HepG2 (cell line): ENCODE measurements around the gene COQ7. TPM values are rescaled to one million over a fixed set of nuclear protein-coding genes. Genes with fewer than 3 reads are reported as not detected.
A peak's percentile ranks its signal among the peaks of the same experiment; 100 is the strongest.

Experiments used
- CEBPB ChIP-seq: IDR thresholded peaks from 2 replicates; pipeline ENCODE4 v1.6.1; 2011; ENCODE audit warnings: low read depth, low read length, improper control_type of control experiment, borderline replicate concordance
- CHD4 ChIP-seq: fragments of 200-600 bp; sonication (generic); IDR thresholded peaks from 2 replicates; pipeline ENCODE4 v1.7.0; 2017; ENCODE audit warnings: mild to moderate bottlenecking, low read length, borderline replicate concordance
- EP300 ChIP-seq, 3 experiments: sonication (generic) in 1 of 3; formaldehyde crosslinking in 1 of 3; IDR thresholded peaks; 2 replicates each; pipeline versions ENCODE4 v1.5.1 to v1.6.1; 2011 to 2020; ENCODE audit warnings: low read depth in 2 of 3, low read length in 2 of 3, borderline replicate concordance in 1 of 3, improper control_type of control experiment in 1 of 3, mild to moderate bottlenecking in 1 of 3, missing genetic modification reagents in 1 of 3, moderate library complexity in 1 of 3
- ERF ChIP-seq: IDR thresholded peaks from 2 replicates; pipeline ENCODE4 v1.6.1; 2018; ENCODE audit warnings: missing biosample characterization, missing genetic modification reagents
- GATAD2A ChIP-seq: IDR thresholded peaks from 2 replicates; pipeline ENCODE4 v1.6.1; 2016
- HOXA9 ChIP-seq: sonication (generic); formaldehyde crosslinking; IDR thresholded peaks from 2 replicates; pipeline ENCODE4 v1.8.1; 2022; ENCODE audit warnings: missing genetic modification reagents, mild to moderate bottlenecking, moderate library complexity, borderline replicate concordance
- IRF2 ChIP-seq: IDR thresholded peaks from 2 replicates; pipeline ENCODE4 v1.6.1; 2018; ENCODE audit warnings: missing genetic modification reagents, missing compliant biosample characterization
- KAT8 ChIP-seq: IDR thresholded peaks from 2 replicates; pipeline ENCODE4 v1.6.1; 2016; ENCODE audit warnings: missing genetic modification reagents, missing compliant biosample characterization
- MED1 ChIP-seq: sonication (generic); formaldehyde crosslinking; IDR thresholded peaks from 2 replicates; pipeline ENCODE4 v1.4.0; 2020; ENCODE audit warnings: missing genetic modification reagents
- MEF2D ChIP-seq: sonication (generic); formaldehyde crosslinking; IDR thresholded peaks from 2 replicates; pipeline ENCODE4 v1.5.1; 2020; ENCODE audit warnings: mild to moderate bottlenecking, missing genetic modification reagents
- NONO ChIP-seq, 2 experiments: fragments of 450-650 bp in 1 of 2; sonication (generic) in 1 of 2; formaldehyde crosslinking in 1 of 2; IDR thresholded peaks in 1 of 2; conservative IDR thresholded peaks in 1 of 2; 2 replicates each; pipeline versions ENCODE4 v1.6.1 to v1.8.0; 2017 to 2022; ENCODE audit warnings: mild to moderate bottlenecking in 1 of 2, missing genetic modification reagents in 1 of 2, moderate library complexity in 1 of 2
- NR2C2 ChIP-seq: sonication (generic); formaldehyde crosslinking; IDR thresholded peaks from 2 replicates; pipeline ENCODE4 v1.4.0; 2020; ENCODE audit warnings: missing genetic modification reagents, mild to moderate bottlenecking, moderate library complexity, borderline replicate concordance
- PHF21A ChIP-seq: sonication (generic); formaldehyde crosslinking; IDR thresholded peaks from 2 replicates; pipeline ENCODE4 v1.5.0; 2020; ENCODE audit warnings: mild to moderate bottlenecking, missing genetic modification reagents
- PHF5A ChIP-seq: IDR thresholded peaks from one replicate; pipeline ENCODE4 v1.6.1; 2018; ENCODE audit warnings: low read depth, missing genetic modification reagents; ENCODE audit not compliant: unreplicated experiment
- SPEN ChIP-seq: sonication (generic); formaldehyde crosslinking; IDR thresholded peaks from 2 replicates; pipeline ENCODE4 v1.5.1; 2020; ENCODE audit warnings: low read depth, mild to moderate bottlenecking, missing genetic modification reagents
- TBX2 ChIP-seq: sonication (generic); formaldehyde crosslinking; IDR thresholded peaks from 2 replicates; pipeline ENCODE4 v1.5.0; 2020; ENCODE audit warnings: missing genetic modification reagents, mild to moderate bottlenecking, borderline replicate concordance
- TBX3 ChIP-seq: fragments of 450-650 bp; IDR thresholded peaks from 2 replicates; pipeline ENCODE4 v1.6.1; 2017; ENCODE audit warnings: antibody characterized with exemption, mild to moderate bottlenecking, inconsistent platforms, borderline replicate concordance
- XRCC5 ChIP-seq: fragments of 200-400 bp; formaldehyde crosslinking; optimal IDR thresholded peaks from 2 replicates; pipeline ENCODE3; 2017; ENCODE audit warnings: mild to moderate bottlenecking, low read length
- ZBTB20 ChIP-seq: sonication (generic); formaldehyde crosslinking; IDR thresholded peaks from 2 replicates; pipeline ENCODE4 v1.8.1; 2023; ENCODE audit warnings: missing genetic modification reagents, low read depth, mild to moderate bottlenecking, borderline replicate concordance
- ZBTB38 ChIP-seq: sonication (generic); formaldehyde crosslinking; IDR thresholded peaks from 2 replicates; pipeline ENCODE4 v1.5.1; 2020; ENCODE audit warnings: mild to moderate bottlenecking, missing genetic modification reagents
- ZBTB7B ChIP-seq: sonication (generic); formaldehyde crosslinking; IDR thresholded peaks from 2 replicates; pipeline ENCODE4 v1.4.0; 2020; ENCODE audit warnings: missing genetic modification reagents
- ZEB1 ChIP-seq: IDR thresholded peaks from 2 replicates; pipeline ENCODE4 v1.6.1; 2012; ENCODE audit warnings: mild to moderate bottlenecking, low read depth, inconsistent platforms; ENCODE audit not compliant: insufficient replicate concordance
- ZFY ChIP-seq: sonication (generic); formaldehyde crosslinking; IDR thresholded peaks from 2 replicates; pipeline ENCODE4 v1.4.0; 2020; ENCODE audit warnings: missing genetic modification reagents
- ZNF282 ChIP-seq: fragments of 450-650 bp; IDR thresholded peaks from 2 replicates; pipeline ENCODE4 v1.6.1; 2018; ENCODE audit not compliant: partially characterized antibody
- ZNF564 ChIP-seq: sonication (generic); formaldehyde crosslinking; IDR thresholded peaks from 2 replicates; pipeline ENCODE4 v1.8.1; 2023; ENCODE audit warnings: mild to moderate bottlenecking, missing genetic modification reagents
- ZNF614 ChIP-seq: IDR thresholded peaks from 2 replicates; pipeline ENCODE4 v1.6.1; 2018; ENCODE audit warnings: missing biosample characterization, missing genetic modification reagents, inconsistent platforms, borderline replicate concordance
- polyA plus RNA-seq, 8 experiments: library from polyadenylated mRNA; depleted of rRNA in 3 of 8; stranded (reverse) in 7 of 8; unstranded in 1 of 8; fragments of >200 nt; fragmentation: Illumina TruSeq in 4 of 8; extraction: Trizol in 4 of 8; gene quantifications; 2 replicates each; pipeline versions ENCODE4 v1.2.1 to v1.2.3, GENCODE V29; 2011 to 2016; ENCODE audit warnings: low read depth in 4 of 8, missing spikeins in 1 of 8, mixed read lengths in 1 of 8; ENCODE audit not compliant: insufficient read depth in 1 of 8
- total RNA-seq, 5 experiments: library from RNA; depleted of rRNA; stranded (reverse); fragments of >200 nt; fragmentation: Illumina TruSeq; extraction: Trizol; gene quantifications; 2 replicates each; pipeline ENCODE4 v1.2.3, GENCODE V29; 2016; ENCODE audit warnings: low read depth in 1 of 5
- TF ChIP-seq, protein P1 (sequence below): sonication (generic); formaldehyde crosslinking; IDR thresholded peaks from 2 replicates; pipeline ENCODE4 v1.8.0; 2022; ENCODE audit warnings: missing genetic modification reagents, mild to moderate bottlenecking, moderate library complexity, borderline replicate concordance
- TF ChIP-seq, protein P2 (sequence below): sonication (generic); formaldehyde crosslinking; IDR thresholded peaks from 2 replicates; pipeline ENCODE4 v1.8.1; 2023; ENCODE audit warnings: missing genetic modification reagents, mild to moderate bottlenecking, borderline replicate concordance

COQ7 gene
- total and polyA plus RNA-seq, 2 of the 13 experiments (the other 11 are each of a cell fraction or from before 2014, with no cell fraction given), result 20.1 to 45.7 TPM

DNA sequence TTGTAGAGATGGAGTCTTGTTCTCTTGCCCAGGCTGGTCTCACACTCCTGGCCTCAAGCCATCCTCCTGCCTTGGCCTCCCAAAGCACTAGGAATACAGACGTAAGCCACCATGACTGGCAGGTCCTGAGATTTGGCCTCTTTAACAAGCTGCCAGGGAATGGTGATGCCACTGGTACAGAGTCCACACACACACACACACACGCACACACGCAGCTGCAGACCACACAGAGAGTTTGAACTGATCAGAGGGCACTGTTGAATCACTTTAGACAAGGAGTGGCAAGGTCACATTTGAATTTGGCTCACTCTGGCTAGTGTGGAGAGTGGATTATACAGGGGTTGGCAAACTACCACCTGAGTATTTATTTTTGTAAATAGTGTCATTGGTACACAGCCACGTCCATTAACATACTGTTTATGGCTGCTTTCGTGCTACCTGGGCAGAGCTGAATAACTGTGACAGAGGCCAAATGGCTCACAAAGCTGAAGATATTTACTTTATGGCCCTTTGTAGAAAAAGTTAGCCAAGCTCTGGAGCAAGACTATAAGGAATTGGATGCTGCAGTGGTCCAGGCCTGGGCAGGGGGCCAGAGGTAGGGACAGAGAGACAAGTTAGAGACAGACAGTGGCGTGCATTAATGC, 56.2 kb downstream of the COQ7 start (continued):
- TF ChIP-seq, protein P1, sequence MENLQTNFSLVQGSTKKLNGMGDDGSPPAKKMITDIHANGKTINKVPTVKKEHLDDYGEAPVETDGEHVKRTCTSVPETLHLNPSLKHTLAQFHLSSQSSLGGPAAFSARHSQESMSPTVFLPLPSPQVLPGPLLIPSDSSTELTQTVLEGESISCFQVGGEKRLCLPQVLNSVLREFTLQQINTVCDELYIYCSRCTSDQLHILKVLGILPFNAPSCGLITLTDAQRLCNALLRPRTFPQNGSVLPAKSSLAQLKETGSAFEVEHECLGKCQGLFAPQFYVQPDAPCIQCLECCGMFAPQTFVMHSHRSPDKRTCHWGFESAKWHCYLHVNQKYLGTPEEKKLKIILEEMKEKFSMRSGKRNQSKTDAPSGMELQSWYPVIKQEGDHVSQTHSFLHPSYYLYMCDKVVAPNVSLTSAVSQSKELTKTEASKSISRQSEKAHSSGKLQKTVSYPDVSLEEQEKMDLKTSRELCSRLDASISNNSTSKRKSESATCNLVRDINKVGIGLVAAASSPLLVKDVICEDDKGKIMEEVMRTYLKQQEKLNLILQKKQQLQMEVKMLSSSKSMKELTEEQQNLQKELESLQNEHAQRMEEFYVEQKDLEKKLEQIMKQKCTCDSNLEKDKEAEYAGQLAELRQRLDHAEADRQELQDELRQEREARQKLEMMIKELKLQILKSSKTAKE (CRISPR knock-in tag), result 0 out of 2 replicates have a peak, but pooled peaks have one; percentile 49
- no peak for TF ChIP-seq ZNF282
- TF ChIP-seq SPEN (CRISPR knock-in tag), result 0 out of 2 replicates have a peak, but pooled peaks have one; percentile 40
- TF ChIP-seq MEF2D (CRISPR knock-in tag), result 0 out of 2 replicates have a peak, but pooled peaks have one; percentile 46
- no peak for TF ChIP-seq ZEB1
- peak; percentile 58; the same call in 1 of the 2 replicates for TF ChIP-seq TBX2
- 0 out of 2 replicates have a peak, but pooled peaks have one; percentile 58 for TF ChIP-seq HOXA9
- TF ChIP-seq TBX3, result peak; percentile 60; the same call in 1 of the 2 replicates
- TF ChIP-seq ZNF564 (CRISPR knock-in tag), result no peak
- TF ChIP-seq ZBTB7B (CRISPR knock-in tag), result peak; percentile 64; the same call in 1 of the 2 replicates
- peak; percentile 29 to 56; a peak in 2 of 4 replicates for TF ChIP-seq EP300 (IDR thresholded peaks at IDR 0.05; ENCODE audit: low read depth in 2 of 2, low read length in 2 of 2)
- no peak for TF ChIP-seq EP300 (CRISPR knock-in tag; IDR thresholded peaks at IDR 0.05; ENCODE audit: borderline replicate concordance)
- peak; percentile 68 for TF ChIP-seq MED1 (CRISPR knock-in tag)
- no peak for TF ChIP-seq NONO (IDR thresholded peaks at IDR 0.05)
- TF ChIP-seq NONO (CRISPR knock-in tag; conservative IDR thresholded peaks at IDR 0.05), result peak; percentile 83
- 0 out of 2 replicates have a peak, but pooled peaks have one; percentile 10 for TF ChIP-seq CEBPB
- TF ChIP-seq KAT8 (CRISPR knock-in tag), result 0 out of 2 replicates have a peak, but pooled peaks have one; percentile 30
- peak; percentile 87 for TF ChIP-seq XRCC5
- TF ChIP-seq ZNF614, result peak; percentile 61; the same call in 1 of the 2 replicates
- no peak for TF ChIP-seq ZFY (CRISPR knock-in tag)
- TF ChIP-seq ZBTB38 (CRISPR knock-in tag), result peak; percentile 41; the same call in 1 of the 2 replicates
- TF ChIP-seq IRF2 (CRISPR knock-in tag), result 0 out of 2 replicates have a peak, but pooled peaks have one; percentile 42
- peak; percentile 68 for TF ChIP-seq GATAD2A (CRISPR knock-in tag)
- TF ChIP-seq CHD4, result peak; percentile 42; the same call in 1 of the 2 replicates
- TF ChIP-seq NR2C2, result peak; percentile 38
- peak; percentile 78 for TF ChIP-seq PHF5A (CRISPR knock-in tag)
- 0 out of 2 replicates have a peak, but pooled peaks have one; percentile 52 for TF ChIP-seq ERF (CRISPR knock-in tag)
- peak; percentile 60 for TF ChIP-seq PHF21A
- no peak for TF ChIP-seq ZBTB20 (CRISPR knock-in tag)
- TF ChIP-seq, protein P2, sequence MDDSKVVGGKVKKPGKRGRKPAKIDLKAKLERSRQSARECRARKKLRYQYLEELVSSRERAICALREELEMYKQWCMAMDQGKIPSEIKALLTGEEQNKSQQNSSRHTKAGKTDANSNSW (CRISPR knock-in tag), result no peak
